ENCODE data around the gene ADAMTS12.

The ADAMTS12 gene

GRCh38 chr5:33538201-33538600, 353.6 kb downstream of the ADAMTS12 start:
- Mint-ChIP-seq H3K9me3 (peaks cover 32% of the 10 kb centered on the region), H3K27me3 (ENCODE audit: low read depth, poor library complexity) (peaks cover 5% of the 10 kb centered on the region), H3K27ac (no peak overlapping the region), H3K4me3 (no peak overlapping the region), H3K36me3 (ENCODE audit: low read depth) (peaks cover 81% of the 10 kb centered on the region), H3K4me1 (peaks cover 6% of the 10 kb centered on the region)
- DNase-seq = no peak
- TF ChIP-seq CTCF (IDR thresholded peaks at IDR 0.05) = no peak

- peaks cover 5% of the 10 kb centered on the region for H3K27me3 Mint-ChIP-seq (ENCODE audit: low read depth, poor library complexity)
- H3K27ac Mint-ChIP-seq = no peak overlapping the region
- peaks cover 6% of the 10 kb centered on the region for H3K4me1 Mint-ChIP-seq
- peaks cover 23% of the 10 kb centered on the region for H3K9me3 Mint-ChIP-seq
- H3K4me3 Mint-ChIP-seq = no peak overlapping the region
- peaks cover 77% of the 10 kb centered on the region for H3K36me3 Mint-ChIP-seq (ENCODE audit: low read depth)
- DNase-seq = no peak
- no peak for TF ChIP-seq CTCF (IDR thresholded peaks at IDR 0.05)
These were observed 354.6 kb downstream of the ADAMTS12 start for GRCh38 chr5:33537240-33537639.

- Mint-ChIP-seq H3K4me1 (peaks cover 6% of the 10 kb centered on the region), H3K4me3 (no peak overlapping the region), H3K27me3 (ENCODE audit: low read depth, poor library complexity) (peaks cover 5% of the 10 kb centered on the region), H3K36me3 (ENCODE audit: low read depth) (peaks cover 77% of the 10 kb centered on the region), H3K9me3 (peaks cover 19% of the 10 kb centered on the region), H3K27ac (no peak overlapping the region)
- DNase-seq = no peak
- no peak for TF ChIP-seq CTCF (IDR thresholded peaks at IDR 0.05)
These were observed 355.0 kb downstream of the ADAMTS12 start for GRCh38 chr5:33536802-33537201.

- Mint-ChIP-seq H3K4me1 (no peaks in the 10 kb centered on the region), H3K27ac (no peak overlapping the region), H3K27me3 (ENCODE audit: low read depth, poor library complexity) (no peaks in the 10 kb centered on the region), H3K4me3 (no peak overlapping the region), H3K9me3 (no peaks in the 10 kb centered on the region), H3K36me3 (ENCODE audit: low read depth) (peaks cover 38% of the 10 kb centered on the region)
- DNase-seq = no peak
- no peak for TF ChIP-seq CTCF (IDR thresholded peaks at IDR 0.05)
These were observed 360.0 kb downstream of the ADAMTS12 start for GRCh38 chr5:33531824-33532223.

GRCh38 chr5:33531037-33531298, 360.8 kb downstream of the ADAMTS12 start:
- H3K9me3 Mint-ChIP-seq = no peaks in the 10 kb centered on the region
- H3K27ac Mint-ChIP-seq = no peak overlapping the region
- no peaks in the 10 kb centered on the region for H3K27me3 Mint-ChIP-seq (ENCODE audit: low read depth, poor library complexity)
- H3K4me3 Mint-ChIP-seq = no peak overlapping the region
- H3K4me1 Mint-ChIP-seq = no peaks in the 10 kb centered on the region
- DNase-seq = no peak
- peaks cover 34% of the 10 kb centered on the region for H3K36me3 Mint-ChIP-seq (ENCODE audit: low read depth)
- TF ChIP-seq CTCF (IDR thresholded peaks at IDR 0.05) = no peak

GRCh38 chr5:33530183-33531036, 361.4 kb downstream of the ADAMTS12 start:
- peaks cover 30% of the 10 kb centered on the region for H3K36me3 Mint-ChIP-seq (ENCODE audit: low read depth)
- H3K9me3 Mint-ChIP-seq = no peaks in the 10 kb centered on the region
- no peaks in the 10 kb centered on the region for H3K4me1 Mint-ChIP-seq
- no peak for DNase-seq
- peak; percentile 6 for TF ChIP-seq CTCF (IDR thresholded peaks at IDR 0.05)
- H3K27me3 Mint-ChIP-seq (ENCODE audit: low read depth, poor library complexity) = no peaks in the 10 kb centered on the region
- H3K4me3 Mint-ChIP-seq = no peak overlapping the region
- peak overlapping the region; percentile 24 for H3K27ac Mint-ChIP-seq
